Adrenal gland (tissue), 5 donors: ENCODE measurements around the gene NFIC.

ENCODE experiments used
- CTCF ChIP-seq, 6 experiments: fragments of 450-650 bp in 4 of 6; fragments of 200-600 bp in 2 of 6; sonication (generic) in 1 of 6; IDR thresholded peaks; 1 replicate in 5 of 6; 2 replicates in 1 of 6; pipeline versions ENCODE4 v1.5.1 to v1.8.0; 2016 to 2021; ENCODE audit warnings: antibody characterized with exemption in 6 of 6, mild to moderate bottlenecking in 2 of 6, moderate library complexity in 1 of 6
- POLR2A ChIP-seq, 2 donors: fragments of 450-650 bp; IDR thresholded peaks; one replicate each; pipeline ENCODE4 v1.6.1; 2017; ENCODE audit warnings: antibody characterized with exemption in 2 of 2, mild to moderate bottlenecking in 2 of 2, moderate library complexity in 1 of 2
- donor health status: DM: no; HTN: no; CAD: no.

GRCh38 chr19:3492919-3493318 is 126.5 kb downstream of the NFIC start:
- TF ChIP-seq CTCF (IDR thresholded peaks at IDR 0.05): no peak
- no peak for TF ChIP-seq POLR2A (IDR thresholded peaks at IDR 0.05)
